Endometrium (tissue), 2 donors: ENCODE results near the gene TUG1.

Source experiments
- FAIRE-seq: peaks from 2 replicates; lab custom pipeline; 2012; peaks lifted over from hg19 to GRCh38; lab: Jason Lieb, UNC
- donor health status: control.
- donor health status: control.

The TUG1 gene

DNA sequence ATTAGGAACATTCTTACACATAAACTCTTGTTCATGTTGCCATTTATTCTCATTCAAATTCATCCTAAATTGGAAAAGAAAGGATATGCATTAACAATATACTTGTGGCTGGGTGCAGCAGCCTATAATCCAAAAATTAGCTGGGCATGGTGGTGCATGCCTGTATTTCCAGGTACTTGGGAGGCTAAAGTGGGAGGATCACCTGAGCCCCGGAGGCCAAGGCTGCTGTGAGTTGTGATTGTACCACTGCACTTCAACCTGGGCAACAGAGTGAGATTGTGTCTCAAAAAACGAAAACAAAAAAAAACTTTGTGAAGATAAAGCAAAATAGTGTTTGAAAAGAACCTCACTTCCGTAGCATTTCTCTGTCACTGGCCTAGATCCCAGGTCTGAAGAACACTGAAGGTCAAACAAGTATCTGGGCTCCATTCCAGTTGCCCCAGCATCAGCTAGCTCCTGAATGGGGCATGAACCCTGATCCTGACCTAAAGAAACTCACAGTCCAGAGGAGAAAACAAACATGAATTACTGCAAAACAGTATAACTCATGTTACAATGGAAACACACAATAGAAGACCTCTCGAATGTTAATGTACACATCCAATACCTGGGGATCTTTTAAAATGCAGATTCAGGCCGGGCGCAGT lies 32.2 kb downstream of the TUG1 start:
- FAIRE-seq: no peak

DNA sequence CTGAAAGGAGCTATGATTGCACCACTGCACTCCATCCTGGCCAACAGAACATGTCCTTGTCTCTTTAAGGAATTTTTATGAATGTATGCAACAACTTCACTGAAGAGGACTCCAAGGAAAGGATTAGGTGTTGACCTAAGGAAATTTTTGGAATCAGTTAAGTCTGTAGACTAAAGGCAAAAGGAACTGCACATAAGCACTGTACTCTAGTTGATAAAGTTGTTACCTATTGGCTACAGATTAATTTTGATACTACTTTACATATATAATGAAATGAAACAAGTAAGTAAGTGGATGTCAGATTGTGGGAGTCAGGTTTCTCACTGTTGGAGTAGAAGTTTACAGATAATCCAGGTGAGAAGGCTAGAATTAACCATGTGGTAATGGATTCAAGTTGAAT lies 36.5 kb downstream of the TUG1 start:
- FAIRE-seq: no peak

DNA sequence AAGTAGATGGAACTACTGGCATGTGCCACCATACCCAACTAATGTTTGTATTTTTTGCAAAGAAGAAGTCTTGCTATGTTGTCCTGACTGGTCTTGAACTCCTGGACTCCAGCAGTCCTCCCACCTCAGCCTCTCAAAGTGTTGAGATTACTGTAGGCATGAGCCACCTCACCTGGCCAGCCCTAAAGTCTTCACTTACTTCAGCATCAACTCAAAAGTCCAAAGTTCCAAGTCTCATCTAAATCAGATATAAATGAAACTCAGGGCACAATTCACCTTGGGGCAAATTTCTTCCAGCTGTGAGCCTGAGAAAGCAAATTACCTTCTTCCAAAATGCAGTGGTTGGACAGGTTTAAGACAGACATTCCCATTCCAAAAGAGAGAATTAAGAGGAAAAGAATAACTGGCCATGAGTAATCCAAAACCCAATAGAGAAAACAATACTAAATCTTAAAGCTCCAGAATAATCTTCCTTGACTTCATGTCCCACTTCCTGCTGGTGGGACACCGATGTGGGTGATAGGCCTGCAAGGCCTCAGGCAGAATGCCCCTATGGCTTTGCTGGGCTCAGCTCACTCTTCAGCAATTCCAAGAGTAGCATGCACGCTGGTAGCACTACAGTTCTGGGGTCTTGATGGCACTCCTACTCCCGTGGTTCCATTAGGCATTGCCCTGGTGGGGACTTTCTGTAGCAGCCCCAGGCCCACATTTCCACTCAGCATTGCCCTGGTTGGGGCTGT lies 50.3 kb downstream of the TUG1 start:
- no peak for FAIRE-seq

DNA sequence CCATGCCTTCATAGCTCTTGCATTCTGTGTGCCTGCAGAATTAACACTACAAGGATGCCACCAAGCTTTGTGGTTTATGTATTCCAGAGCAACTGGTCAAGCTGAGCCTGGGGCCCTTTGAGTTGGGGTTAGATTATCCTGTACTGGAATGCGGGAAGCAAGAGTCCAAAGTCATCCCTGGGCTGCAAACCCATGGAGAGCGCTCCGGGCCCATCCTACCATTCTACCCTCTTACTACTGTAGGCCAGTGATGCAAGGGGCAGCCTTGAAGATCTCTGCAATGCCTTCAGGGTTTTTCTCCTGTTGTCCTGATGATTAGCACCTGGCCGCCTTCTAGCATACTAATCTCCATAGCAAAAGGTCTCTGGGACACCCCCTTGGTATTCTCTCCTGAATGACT lies 51.3 kb downstream of the TUG1 start:
- no peak for FAIRE-seq

DNA sequence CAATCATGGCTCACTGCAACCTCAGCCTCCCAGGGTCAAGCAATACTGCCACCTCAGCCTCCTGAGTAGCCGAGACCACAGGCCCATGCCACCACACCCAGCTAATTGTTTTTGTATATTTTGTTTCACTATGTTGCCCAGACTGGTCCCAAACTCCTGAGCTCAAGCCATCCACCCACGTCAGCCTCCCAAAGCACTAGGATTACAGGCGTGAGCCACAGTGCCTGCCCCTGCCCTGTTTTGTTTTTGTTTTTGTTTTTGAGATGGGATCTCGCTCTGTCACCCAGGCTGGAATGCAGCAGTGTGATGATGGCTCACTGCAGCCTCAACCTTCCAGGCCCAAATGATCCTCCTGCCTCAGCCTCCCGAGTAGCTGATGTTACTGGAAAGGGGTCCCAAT lies 53.5 kb downstream of the TUG1 start:
- FAIRE-seq: no peak
